Right renal cortex interstitium (tissue), 3 donors: Measurements from ENCODE around the gene SLC13A5. TPM values are rescaled to one million over a fixed set of nuclear protein-coding genes. Genes with fewer than 3 reads are reported as not detected.
"Not testable (repeated sequence)": the region's sequence is repeated elsewhere in the genome, so short reads cannot be mapped to it uniquely, and the experiment has no call there.

Experiments used
- DNase-seq, 3 donors: peaks; one replicate each; pipeline ENCODE4 v3.0.0-alpha.2; 2013; ENCODE audit warnings: low read depth in 3 of 3, low spot score in 2 of 3
- polyA plus RNA-seq, 3 donors: library from polyadenylated mRNA; unstranded; fragments of 120-200 nt; gene quantifications; one replicate each; pipeline ENCODE4 v1.2.1, GENCODE V29; 2013; ENCODE audit not compliant: insufficient read length in 3 of 3

SLC13A5 gene
- 1 to 10 TPM; 1.1 to 4.2 (median 1.9) TPM for polyA plus RNA-seq

DNA sequence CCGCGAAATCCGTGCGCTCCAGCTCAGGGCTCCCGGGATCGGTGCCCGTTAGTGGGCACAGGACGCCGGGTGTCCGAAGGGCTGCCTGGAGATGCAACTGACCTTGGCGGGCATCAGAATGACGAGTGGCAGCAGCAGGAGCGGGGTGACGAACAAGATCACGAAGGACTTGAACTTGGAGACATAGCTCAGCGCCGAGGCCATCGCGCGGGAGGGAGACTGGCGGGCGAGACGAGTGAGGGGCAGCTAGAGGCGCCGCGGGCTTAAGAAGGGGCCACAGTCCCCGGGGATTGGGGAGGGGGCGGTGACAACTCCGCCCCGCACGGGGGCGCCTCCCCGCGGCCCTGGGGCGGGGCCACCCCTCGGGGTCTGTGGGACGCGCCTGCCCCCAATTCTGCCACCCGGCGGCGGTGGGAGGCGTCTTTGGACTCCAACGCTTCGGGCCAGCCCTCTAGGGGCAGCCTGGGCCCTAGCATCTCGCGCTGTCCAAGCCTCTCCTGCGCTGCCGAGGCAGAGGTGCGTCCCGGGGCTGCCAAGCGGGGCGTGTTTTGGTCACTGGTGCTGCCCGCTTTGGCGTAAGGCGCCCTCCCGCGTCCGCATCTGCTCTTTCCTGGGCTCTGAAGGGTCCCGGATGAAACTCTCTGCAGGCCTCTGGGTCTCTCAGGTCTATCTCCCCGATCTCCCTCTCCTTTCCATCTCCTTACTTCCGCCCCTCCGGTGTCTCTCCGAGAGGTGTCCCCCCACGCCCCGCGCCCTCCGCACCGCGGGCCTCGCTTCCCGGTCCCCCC is at the start of gene SLC13A5:
SLC13A5 (minus strand) TSS at position 240 of the 788 bp plus-strand sequence; CDS start at position 204, 36 bp downstream.
- DNase-seq: no peak

DNA sequence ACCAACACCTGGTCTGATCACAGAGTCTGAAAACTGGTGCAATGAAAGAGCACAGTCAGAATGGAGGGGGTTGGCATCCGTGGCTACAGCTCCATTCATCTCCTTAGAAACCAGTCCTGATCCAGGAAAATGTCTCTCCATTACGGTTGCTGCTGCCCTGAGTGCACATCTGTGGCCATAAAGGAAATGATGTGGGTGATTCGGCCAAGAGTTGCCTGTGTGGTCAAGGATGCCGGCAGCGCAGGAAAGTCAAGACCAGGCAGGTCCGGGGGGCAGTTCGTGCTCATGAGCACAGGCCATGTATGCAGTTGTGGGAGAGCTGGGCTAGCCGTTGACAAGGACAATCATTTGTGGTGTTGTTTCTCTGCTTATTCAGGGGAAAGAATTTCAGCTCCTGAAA is 48.6 kb upstream of the SLC13A5 start:
- DNase-seq: no peak

DNA sequence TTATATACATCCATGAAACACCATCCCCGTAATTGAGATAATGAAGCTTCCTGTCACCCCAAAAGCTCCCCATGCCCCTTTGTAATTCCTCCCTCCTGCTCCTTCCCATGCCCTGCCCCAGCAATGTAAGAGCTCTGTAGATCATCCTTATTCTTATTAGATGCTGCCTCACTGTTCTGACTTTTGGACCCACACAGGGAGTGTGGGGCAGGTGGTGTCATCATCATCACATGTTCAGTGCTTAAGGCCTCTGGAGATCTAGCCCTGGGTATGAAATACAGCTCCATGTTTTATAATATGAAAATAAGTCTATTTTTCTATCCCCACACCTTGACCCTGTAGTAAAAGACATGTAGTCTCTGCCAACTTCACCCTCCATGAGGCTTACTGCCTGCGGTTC is 44.6 kb upstream of the SLC13A5 start:
- no peak for DNase-seq

DNA sequence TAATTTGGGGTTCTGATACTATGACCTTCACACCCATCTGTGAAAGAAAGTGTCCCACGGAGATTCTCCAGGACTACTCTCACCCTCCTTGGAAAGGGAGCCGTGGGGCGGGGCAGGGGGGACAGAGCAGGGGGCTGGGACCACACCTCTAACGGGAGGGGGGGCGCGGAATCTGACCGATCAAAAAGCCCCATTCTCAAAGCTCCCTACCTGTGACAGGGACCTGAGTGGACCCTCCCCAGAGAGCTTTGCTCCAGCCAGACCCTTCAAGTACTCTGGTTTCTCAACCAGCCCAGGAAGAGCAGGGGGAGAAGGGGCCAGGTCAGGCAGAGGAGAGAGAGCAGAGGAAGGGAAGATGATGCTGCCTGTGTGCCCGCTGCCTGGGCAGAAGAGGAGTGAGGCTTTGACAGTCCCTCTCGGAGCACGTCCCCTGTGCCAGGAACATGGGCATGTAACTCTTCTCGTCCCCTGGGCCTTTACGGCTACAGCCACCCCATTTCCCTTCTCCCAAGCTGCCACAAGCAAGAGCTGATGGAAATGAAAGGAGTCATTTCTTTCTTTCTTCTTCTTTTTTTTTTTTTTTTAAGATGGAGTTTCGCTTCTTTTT is 43.4 kb upstream of the SLC13A5 start:
- no peak for DNase-seq

DNA sequence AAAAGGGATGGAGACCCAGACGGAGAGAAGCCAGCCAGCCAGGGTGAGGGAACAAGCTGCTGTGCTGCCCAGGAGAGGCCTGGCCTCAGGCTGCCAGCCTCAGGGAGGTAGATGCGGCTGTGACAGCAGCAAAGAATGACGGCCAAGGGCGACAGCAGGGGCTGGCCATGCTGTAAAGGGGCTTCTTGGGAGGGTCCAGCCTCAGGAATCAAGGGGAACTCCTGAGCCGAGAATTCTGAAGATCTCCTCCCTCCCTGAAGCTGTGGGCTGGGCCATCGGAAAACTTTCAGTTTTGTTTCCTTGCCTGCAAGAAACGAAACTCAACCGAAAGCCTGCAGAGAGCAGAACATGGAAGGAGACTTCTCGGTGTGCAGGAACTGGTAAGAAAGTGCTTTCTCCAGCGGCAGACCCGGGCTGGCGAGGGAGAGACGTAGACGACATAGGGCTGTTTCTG is 42.6 kb upstream of the SLC13A5 start, which contains the start of gene XAF1:
XAF1 (plus strand) TSS at position 316 of the 454 bp plus-strand sequence; CDS start at position 349, 33 bp downstream.
- DNase-seq: no peak

DNA sequence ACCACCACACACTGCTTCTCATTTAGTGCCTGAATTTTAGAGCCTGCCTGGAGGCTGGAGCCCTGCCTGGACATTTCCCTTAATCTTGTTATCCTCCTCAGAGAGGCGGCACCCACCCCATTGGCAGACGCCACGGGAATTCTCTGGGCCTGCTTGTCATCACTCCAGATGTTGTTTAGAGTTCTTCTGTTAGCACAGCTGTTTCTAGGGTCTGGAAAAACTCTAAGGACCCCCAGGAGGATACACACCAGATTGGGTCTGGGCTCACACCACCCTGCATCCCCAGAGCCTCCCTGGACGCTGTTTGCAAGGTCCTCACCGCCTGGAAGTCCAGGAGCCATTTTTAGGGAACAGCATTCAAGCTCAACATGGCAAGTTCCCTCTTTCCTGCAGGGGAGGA is 42.1 kb upstream of the SLC13A5 start:
- DNase-seq: no peak

DNA sequence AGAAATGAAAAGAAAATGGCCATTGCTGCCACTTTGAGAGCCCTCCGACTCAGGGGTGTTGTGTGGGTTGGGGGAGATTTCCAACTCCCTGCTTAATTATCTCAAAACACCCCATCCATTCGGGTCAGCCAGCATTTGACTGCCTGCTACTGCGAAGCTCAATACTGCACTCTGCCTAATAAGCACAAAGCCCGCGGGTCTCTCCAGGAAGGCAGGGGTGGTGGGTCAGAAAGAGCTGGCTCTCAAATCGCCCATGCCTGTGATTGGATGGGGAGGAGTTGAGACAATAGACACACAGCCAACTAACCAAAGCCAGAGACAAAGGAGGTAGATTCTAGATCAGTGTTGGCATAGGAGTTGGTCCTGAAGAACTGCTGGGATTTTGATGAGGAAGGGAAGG is 40.4 kb upstream of the SLC13A5 start:
- no peak for DNase-seq

DNA sequence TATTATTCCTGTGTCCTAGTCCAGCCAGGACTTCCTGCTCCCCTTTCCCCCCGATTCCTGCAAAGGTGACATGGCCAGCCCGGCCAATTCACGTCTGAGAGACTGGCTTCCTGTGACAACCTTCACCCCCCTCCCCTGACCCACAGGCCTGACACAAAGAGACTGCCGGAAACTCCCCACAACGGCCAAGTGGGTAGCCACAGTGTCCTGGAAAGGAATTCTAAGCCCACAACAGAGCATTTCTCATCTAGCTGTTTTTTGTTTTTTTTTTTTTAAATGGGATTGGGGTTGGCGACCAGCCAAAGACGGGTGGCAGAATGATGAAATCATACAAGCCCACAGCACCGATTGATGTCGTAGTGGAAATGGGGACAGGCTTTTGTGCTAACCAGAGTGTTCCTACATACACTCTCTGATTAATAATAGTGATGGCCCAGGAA is 39.9 kb upstream of the SLC13A5 start:
- no peak for DNase-seq

DNA sequence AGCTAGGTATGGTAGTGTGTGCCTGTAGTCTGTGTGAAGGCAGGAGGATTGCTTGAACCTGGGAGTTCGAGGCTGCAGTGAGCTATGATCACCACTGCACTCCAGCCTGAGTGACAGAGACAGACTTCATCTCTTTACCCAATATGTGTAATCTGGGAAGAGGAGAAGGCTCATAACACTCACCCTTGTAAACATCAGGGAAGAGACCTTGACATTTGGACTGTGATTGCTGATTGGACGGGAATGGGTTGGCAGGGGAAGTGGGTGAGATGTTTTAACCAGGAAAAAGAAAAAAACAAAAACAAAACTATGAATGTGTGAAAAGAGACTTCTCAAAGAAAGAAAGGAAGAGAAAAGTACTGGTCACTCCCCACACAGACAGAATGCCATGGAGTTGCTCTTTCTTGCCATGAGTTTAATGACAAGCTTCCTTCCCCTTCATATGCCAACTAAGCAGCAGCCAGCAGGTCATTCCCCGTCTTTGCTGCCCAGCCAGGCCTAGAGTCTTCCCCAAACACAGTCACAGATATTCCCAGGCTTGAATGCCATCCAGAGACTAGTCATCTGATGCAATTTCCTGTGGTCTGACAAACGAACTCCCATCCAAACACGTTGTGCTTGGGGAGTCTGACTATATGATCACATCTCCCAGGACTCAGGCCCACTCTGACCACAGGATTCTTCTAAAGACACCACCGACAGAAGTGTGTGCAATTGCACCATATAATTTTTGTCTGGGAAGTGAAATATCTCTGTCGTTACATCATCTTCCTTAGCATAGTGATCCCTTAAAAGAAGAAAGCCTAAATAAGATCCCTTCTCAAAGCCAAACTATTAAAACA is 39.1 kb upstream of the SLC13A5 start:
- DNase-seq: no peak

DNA sequence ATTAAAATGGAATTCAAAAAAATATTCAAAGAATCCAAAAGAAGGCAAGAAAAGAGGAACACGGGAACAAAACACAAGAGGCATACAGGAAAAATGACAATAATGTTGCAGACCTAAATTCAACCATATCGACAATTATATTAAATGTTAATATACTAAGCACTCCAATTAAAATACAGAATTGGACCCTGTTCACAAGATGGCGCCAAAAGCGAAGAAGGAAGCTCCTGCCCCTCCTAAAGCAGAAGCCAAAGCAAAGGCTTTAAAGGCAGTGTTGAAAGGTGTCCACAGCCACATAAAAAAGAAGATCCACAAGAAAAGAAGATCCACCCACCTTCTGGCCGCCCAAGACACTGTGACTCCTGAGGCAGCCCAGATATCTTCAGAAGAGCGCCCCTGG is 36.4 kb upstream of the SLC13A5 start:
- DNase-seq: no peak

DNA sequence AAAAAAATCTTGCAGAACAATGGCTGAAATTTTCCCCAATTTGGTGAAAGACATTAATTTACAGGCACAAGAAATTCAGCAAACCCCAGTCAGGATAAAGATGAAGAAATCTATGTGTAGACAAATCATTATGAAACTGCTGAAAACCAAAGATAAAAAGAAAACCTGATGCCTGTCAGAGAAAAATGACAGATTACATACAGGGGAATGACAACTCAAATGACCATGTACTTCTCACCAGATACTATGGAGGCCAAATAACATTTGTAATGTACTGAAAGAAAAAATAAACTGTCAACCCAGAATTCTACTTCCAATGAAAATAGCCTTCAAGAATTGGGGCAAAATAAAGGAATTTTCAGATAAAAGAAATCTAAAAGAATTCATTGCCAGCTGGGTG is 35.4 kb upstream of the SLC13A5 start:
- DNase-seq: no peak

DNA sequence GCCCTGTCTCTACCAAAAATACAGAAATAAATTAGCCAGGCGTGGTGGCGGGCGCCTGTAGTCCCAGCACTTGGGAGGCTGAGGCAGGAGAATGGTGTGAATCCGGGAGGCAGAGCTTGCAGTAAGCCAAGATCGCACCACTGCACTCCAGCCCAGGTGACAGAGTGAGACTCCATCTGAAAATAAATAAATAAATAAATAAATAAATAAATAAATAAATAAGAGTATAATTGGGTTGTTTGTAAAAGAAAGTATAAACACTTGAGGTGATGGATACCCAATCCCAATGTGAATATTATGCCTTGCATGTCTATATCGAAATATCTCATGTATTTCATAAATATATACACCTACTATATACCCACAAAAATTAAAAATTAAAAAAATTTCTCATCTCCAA is 33.5 kb upstream of the SLC13A5 start:
- DNase-seq: not testable (repeated sequence)

DNA sequence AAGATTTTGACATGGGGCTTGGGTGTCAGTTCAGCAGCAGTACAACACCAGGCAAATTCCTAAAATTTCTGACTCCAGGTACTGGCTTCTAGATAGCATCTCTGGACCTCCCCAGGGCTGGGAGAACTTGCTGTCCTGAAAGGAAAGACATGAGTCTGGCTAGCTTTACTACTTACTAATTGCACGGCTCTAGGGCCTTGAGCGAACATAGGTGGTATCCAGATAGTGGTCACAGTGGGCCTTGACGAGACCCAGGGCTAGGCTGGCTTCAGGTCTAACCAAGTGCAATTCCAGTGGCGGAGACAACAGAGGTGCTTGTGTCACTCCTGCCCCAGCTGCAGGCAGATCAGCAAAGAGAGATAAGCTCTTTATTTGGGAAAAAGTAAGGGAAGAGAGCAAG is 16.4 kb upstream of the SLC13A5 start:
- DNase-seq: no peak

DNA sequence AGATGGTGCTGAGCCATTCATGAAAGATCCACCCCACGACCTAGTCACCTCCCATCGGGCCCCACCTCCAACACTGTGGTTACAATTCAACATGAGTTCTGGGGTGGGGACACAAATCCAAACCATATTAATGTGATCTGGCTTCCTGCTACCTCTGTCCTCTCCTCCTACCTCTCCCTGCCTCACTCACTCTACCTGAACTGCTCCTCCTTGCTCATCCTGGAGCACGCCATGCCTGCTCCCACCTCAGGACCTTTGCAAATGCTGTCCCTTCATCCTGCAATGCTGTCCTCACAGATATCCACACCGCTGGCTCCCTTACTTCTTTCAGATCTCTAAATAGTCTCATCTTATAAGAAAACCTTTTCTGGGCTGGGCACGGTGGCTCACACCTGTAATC is 10.8 kb upstream of the SLC13A5 start:
- no peak for DNase-seq

DNA sequence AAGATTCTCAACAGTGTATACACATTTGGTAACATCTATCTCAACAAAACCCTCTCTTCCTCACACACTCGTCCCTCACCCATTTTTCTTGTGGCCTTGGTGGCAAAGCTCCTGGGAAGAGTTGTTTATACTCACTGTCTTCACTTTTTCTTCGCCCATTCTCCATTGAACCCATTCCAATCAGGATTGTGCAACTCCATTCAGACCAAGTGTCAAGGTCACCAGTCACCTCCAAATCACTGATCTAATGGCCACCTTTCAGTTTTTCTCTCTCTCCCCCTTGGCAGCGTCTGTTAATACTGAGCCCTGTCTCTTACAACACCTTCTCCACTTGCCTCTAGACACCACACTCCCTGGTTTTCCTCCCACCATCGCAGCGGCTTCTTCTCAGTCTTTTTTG is 8.6 kb upstream of the SLC13A5 start:
- no peak for DNase-seq

DNA sequence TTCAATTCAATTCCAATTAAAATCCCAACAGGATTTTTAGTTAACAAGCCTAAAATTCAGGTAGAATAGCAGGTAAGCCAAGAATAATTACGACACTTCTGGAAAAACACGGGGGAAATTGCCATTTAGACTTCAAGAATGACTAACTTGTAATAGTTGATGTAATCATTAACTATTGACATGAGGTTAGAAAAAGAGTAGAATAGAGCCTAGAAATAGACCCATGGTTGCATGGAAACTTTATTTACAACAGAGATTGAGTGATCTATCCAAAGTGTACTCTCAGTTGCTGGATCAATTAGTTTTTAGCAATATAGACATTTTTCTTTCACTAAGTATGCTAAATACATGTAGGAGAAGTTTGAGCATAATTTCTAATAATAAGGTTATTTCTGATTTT is 3.6 kb upstream of the SLC13A5 start:
- DNase-seq: no peak

DNA sequence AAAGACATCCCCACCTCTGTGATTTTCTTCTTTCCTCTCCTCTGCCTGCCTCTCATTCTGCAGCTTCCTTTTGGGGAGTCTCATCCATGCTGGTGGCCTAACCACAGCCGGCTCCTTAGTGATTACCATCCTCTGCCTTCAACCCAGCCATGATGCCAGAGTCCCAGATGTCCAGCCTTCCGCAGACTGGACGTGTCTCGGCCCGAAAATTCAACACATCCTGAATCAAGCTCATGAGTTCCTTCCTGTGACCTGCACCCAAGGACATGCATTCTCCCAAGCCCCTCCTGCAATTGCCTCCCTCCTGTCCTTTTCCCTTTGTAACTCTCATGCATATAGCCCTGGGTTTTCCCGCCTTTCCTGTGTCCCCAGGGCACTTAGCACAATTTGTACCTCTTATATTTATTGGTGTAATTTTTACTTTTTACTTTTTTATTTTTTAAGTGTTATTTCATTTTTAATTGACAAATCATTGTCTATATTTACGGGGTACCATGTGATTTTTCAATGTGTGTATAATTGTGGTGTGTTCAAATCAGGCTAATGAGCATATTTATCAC is 1.2 kb upstream of the SLC13A5 start:
- DNase-seq: no peak

DNA sequence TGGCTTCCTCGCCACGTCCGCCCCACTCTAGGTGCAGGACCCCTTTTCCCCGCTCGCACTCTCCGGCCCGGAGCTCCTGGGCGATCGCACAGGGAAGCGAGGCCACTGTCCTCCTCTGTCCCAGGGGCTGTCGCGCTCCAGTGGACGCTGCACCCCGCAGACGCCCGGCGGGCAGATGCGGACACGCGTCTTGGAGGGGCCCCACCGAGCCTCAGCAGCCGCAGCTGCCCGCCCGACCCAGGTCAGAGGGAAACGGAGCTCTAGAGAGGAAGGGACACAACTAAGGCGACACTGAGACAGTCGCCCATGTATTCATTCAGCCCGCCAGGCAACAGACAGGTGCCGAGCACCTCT is 726 bp upstream of the SLC13A5 start:
- no peak for DNase-seq

DNA sequence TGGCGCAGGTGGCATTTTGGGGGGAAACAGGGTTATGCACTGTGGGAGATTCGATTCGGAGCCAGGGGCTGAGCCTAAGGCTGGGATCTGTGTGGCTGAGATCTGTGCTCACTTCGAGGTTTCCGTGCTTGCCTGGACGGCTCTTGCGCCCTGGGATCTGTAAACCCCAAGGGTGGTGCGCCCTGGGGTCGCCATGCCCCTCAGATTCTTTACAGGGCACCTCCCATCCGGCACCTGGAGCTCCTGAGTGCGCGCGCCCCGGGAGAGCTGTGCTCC is 377 bp downstream of the SLC13A5 start:
- DNase-seq: no peak

DNA sequence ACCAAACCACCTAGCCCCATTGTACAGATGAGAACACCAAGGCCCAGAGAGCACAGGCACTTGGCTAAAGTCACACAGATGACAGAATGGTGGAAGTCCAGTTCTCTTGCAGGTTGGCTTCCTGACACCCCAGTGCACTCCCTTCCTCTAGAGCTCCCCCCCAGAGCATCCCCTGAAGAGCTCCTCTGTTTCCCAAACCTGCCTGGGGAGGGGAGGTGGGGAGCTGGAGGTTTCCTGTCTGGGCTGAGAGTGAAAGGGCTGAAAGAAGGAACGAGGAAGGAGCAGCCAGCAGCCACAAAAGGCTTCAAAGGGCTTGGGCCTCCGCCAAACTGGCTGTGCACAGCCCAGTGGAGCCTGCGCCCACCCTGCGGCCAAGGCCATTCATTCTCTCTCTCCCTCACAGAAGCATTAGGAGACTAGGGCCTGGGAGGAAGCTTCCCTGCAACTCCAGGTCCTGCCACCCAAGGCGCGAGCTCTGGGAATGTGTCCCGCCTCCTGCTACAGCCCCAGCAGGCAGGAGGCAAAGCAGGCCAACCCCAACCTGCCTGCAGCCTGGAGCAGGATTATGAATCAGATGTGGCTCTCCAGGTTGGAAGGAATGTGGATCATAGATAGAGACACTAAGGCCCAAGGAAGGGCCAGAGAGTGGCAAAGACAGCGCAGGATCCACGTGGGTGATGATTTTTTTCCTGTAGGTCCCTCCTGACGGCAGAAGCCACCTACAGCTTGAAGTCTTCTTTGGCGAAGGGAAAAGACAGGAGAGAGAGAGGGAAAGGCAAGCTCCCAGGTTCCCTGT is 913 bp downstream of the SLC13A5 start:
- DNase-seq: peak in 1 of 3 donors; percentile 24
